ENCODE data around the gene ABHD12.
"Not testable (repeated sequence)": the region's sequence is repeated elsewhere in the genome, so short reads cannot be mapped to it uniquely, and the experiment has no call there.

ABHD12 gene

GRCh38 chr20:25274891-25275812, 115.5 kb downstream of the ABHD12 start:
- no peak for DNase-seq

GRCh38 chr20:25274481-25274880, 116.2 kb downstream of the ABHD12 start:
- no peak for DNase-seq

GRCh38 chr20:25273541-25274358, 116.9 kb downstream of the ABHD12 start:
- DNase-seq = no peak

- no peak for DNase-seq
These were observed 117.6 kb downstream of the ABHD12 start for GRCh38 chr20:25273046-25273445.

- DNase-seq = no peak
These were observed 118.2 kb downstream of the ABHD12 start for GRCh38 chr20:25272223-25273000.

DNA sequence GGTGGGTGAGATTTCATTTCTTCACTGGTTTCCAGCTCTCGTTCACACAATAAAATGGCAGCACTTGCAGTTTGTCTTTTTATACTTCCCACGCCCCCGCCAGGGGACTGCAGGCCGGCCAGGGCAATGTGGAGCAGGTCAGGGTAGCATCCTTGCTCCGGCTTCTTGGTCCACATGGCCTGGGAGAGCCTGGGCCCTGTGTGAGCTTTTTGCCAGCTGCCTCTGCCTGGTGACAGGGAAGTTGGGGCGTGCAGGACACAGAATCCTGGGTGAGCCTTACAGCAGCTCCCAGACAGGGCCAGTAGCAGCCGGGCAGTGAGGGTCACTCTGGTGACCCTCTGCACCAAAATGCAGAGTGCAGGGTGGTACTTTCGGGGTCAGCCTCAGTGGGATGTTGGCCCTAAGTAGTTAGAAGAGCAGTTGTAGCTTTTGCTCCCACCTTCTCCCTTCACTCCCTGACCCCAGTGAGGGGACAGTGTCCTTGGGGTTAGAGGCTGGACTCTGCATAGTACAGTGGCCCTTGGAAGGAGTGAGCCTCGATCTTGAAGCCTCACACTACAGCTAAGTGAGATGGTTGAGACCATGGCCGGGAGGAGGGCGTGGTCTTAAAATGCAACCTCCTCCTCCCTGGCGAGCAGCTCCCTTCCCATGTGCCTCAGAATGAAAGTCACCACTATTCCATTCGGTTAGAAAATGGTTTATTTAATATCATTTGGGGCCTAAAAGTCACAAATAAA, 119.0 kb downstream of the ABHD12 start:
- no peak for DNase-seq

GRCh38 chr20:25270829-25271251, 119.8 kb downstream of the ABHD12 start:
- DNase-seq = no peak

DNA sequence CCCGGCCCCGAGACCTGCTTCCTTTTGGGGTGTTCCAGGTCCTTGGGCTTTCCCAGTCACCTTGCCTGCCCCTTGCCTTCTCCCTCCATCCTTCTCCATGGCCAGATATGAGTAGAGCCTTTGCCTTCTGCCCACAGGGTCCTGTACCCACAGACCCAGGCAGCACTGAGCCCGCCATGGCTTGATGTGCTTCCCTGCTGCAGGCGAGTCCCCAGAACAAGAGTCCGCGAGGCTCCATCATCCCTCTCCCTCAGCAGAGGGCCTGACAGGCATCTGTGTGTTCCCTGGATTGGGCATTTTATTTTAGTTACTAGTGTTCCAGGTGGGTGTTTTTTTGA, 120.8 kb downstream of the ABHD12 start:
- no peak for DNase-seq

DNA sequence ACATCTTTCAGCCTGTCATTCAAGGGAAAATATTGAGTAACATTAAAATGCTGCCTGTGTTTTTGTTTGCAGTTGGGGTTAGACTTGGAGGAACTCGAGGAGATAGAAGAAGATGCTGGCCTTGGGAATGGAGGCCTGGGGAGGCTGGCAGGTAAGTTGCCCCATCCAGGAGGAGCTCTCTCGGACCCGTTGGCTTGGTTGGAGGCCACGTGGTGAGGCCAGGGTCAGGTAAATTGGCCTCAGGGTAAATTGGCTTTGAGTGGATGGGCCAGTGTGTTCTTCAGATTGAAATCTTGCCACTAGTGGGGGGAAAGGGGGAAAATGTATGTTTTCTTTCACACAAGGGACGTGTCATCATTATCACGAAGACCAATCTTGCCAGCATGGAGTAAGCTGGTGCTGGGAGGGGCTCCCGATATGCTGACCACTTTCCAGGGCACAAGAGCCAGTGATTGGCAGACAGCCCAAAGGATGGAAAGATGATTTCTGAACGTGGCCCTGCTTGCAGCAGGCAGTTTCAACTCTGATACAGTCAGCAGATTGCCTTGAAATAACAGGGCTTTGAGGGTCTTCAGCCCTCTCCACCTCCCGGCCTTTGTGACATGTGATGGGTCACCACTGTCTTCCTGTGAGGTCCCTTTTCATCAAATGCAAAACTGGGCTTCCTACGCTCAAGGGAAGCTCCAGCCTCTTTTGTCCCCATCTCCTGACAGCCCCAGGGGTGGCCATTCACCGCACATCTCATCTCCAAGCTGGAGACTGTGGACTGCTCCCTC, 121.4 kb downstream of the ABHD12 start:
- no peak for DNase-seq

- not testable (repeated sequence) for DNase-seq
These were observed 129.7 kb downstream of the ABHD12 start for GRCh38 chr20:25260770-25261437.

DNA sequence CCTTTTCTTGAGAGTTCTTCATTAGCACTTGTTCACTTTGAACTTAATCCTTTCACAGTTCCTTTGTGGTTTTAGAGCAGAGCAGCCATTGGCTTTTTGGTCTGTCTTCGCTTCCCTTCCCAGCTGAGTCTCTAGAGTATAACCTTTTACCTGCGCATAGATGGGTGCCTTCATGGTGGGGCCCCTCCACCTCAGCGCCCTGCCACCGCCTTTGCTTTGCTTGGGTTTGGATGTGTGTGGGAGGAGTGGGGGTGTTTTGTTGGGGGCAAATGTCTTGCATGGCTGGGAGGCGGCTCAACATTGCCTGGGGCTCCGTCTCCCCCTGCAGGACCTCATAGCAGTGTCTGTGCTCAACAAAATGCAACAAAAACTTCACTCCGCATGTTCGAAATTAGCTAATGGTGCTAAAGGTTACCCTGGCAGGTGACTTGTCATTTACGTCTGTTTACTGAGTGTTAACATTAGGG, 130.8 kb downstream of the ABHD12 start:
- peak in 1 of 2 experiments; percentile 37 for DNase-seq

- DNase-seq = no peak
These were observed 131.3 kb downstream of the ABHD12 start for GRCh38 chr20:25259358-25259757.

DNA sequence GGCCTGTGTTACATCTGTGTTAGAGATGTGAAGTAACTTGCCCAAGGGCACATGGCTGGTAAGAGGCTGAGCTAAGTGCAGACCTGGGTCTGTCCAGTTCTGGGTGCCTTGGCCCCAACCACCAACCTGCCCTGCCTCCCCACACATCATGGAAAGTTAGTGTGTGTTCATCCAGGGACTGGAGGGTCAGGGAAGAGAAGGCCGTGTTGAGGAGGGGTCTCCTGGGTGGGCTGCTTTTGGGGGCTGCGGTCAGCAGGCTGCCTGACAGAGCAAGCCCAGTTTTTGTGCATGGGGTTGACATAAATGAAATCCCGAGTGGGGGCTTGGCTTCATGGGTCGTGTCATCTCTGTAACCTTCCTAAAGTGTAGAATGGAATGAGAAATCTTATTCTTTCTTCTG, 131.8 kb downstream of the ABHD12 start:
- no peak for DNase-seq

- no peak for DNase-seq
These were observed 132.2 kb downstream of the ABHD12 start for GRCh38 chr20:25258476-25258805.

DNA sequence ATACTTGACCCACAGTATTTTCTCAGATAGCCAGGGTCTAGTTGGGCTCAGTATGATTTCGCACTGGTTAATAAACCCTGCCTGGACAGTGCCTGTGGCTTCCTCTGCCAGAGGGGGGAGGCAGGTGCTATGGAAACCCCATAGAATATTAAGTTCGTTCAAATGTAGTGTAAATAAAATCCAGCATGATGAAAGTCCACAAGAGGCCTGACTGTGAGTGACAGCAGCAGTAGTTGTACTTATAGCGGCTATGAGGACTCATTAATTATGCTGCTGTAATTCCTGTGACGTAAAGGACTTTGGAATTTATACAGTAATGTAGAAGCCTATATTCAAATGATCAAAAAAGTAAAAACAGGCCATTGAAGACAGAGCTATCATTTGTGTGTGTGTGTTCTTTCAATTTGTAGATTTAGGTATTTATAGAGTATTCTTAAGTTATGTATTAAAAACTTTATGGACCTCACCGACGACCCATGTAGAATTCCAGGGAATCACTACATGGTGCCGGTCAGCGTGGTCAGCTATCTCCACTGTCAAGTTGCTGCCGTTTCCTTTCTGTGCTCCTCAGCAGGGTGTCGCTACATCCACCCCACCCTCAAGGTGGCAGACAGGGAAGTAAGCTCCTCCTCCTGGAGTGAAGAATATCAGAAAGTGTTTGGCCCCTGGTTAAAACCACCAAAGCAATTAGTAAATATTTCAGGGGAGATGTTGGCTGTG, 132.7 kb downstream of the ABHD12 start:
- no peak for DNase-seq

GRCh38 chr20:25257130-25257529, 133.5 kb downstream of the ABHD12 start:
- no peak for DNase-seq

DNA sequence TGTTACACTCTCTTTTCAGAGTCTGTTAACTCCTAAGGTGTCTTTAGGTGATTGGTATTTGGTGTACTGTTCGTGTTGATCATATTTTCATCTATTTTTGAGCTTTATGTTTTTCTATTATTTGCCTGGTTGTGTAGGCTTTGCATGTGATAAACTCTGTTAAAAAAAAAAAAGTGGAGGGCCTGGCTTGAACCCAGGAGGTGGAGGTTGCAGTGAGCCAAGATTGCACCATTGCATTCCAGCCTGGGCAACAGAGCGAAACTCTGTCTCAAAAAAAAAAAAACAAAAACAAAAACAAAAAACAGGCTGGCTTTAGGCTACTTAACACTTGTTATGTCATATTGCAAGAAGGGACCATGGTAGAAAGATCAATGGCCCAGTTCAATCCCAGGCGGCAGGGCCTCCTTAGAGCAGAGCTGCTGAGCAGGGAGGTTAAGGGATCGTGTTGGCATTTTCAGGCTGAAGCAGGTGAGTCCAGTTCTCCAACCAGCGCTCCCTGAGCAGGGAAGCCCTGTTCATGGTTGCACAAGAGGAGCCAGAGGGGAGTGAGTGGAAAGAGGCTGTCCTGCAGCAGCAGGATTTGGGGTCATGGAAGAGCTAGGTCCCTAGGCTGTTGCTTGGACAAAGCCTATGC, 134.3 kb downstream of the ABHD12 start:
- no peak for DNase-seq

- DNase-seq = no peak
These were observed 135.5 kb downstream of the ABHD12 start for GRCh38 chr20:25254986-25255680.

DNA sequence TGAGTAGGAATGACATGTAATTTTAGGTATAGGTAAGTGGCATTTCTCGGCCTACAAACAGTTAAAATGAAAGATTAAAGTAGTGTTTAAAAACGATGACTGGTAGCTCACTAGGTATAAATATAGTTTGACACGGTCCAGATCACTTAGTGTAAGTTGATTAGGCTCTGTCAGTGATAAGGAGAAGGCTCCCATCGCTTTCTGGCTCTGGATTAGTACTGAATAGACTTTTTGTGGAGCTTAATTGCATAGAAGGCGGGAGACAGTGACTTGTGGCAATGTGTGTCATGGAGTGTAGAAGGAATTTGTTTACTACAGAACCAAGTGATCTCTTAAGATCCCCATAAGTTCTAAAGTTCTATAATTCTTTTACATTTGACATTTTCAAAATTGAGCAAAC, 136.1 kb downstream of the ABHD12 start:
- no peak for DNase-seq
